Measurements from ENCODE around the gene CNTNAP5.

Gene CNTNAP5

GRCh38 chr2:124919296-124919695, 894.2 kb downstream of the CNTNAP5 start:
- no peak for DNase-seq

GRCh38 chr2:124920448-124920847, 895.4 kb downstream of the CNTNAP5 start:
- DNase-seq = no peak

DNA sequence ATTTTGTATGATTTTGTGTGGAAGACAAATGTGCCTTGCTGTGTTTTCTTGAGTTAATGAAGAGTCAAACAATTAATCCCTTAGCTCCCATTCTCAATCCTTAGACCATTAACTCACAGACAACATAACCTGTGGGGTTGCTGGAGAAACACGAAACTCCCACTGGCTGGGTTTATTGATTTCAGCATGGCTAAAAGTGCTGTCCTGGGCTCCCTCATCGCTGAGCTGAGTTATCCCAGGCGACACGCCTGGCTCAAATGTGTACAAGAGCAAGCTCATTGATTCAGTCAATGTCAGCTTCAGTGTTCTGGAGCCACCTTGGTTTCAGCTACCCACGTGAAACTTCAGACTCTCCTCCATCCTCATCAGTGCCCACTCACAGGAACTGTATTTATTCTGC, 896.1 kb downstream of the CNTNAP5 start:
- DNase-seq = no peak

DNA sequence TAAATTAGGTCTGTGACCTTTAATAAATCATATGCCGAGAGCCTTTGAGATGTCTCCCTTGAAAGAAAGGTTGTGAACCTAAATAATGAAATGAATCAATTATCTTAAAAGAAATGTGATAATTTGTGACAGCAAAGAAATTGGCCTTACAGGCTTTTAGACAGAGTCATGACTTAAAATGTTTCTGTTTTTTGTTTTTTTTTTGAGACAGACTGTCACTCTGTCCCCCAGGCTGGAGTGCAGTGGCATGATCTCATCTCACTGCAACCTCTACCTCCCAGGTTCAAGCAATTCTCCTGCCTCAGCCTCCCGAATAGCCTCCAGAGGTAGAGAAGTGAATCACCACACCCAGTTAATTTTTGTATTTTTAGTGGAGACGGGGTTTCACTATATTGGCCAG, 898.0 kb downstream of the CNTNAP5 start:
- DNase-seq = no peak

DNA sequence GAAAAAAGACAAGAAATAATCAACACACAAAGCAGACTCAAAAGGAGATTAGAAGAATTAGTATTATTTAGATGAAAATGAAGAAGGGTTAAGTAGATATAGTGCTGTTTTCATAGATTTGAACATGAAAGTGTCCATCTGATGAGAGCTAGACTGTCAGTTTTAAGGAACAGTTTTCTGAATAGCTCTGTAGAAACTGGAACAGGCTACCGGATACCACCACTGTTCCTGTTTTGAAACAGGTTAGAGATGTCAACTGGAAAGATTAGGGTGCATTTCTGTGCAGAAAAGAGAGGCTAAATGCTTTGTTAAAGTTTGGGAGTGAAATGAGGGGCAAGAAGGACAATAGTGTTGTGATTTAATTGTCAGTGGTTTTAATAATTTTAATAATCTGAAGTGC, 908.8 kb downstream of the CNTNAP5 start:
- no peak for DNase-seq

DNA sequence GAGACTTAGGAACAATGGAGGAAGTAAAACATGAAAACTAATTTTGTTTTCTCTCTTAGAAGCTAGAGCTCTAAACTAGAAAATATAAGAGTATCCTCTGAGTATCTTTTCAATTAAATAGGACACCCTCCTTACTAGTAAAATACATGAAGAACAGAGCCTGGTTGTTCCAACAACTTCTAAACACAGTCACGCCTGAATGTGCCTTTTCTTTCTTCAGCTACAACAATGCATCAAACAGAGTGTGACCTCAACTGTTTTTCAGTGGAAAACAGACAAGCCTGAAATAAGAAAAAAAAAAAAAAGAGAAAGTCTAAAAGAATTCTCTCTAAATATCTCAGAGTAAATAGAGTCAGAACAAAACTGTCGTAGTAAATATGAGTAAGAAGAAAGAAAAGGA, 928.8 kb downstream of the CNTNAP5 start:
- DNase-seq = no peak

GRCh38 chr2:124959581-124959980, 934.5 kb downstream of the CNTNAP5 start:
- DNase-seq = peak; percentile 1

GRCh38 chr2:124961132-124961531, 936.0 kb downstream of the CNTNAP5 start:
- DNase-seq = no peak

Data from fibroblast of skin of abdomen (primary cell).